Effector memory CD8-positive, alpha-beta T cell (primary cell): ENCODE measurements around the gene COL4A6.
A peak's percentile ranks its signal among the peaks of the same experiment; 100 is the strongest.

Experiments
- ATAC-seq: fragments of 150-1000 bp; cut with Tn5 transposase; replicated peaks from 2 replicates; pipeline ENCODE4 v1.10.0; 2021; ENCODE audit warnings: mild to moderate bottlenecking, moderate library complexity
- DNase-seq, 3 experiments: peaks; one replicate each; pipeline ENCODE4 v3.0.0; 2021
- H3K27ac Mint-ChIP-seq, 2 donors: one replicate each; pipeline ENCODE4 v1.8.0; 2022; ENCODE audit warnings: mild to moderate bottlenecking in 2 of 2, mixed read lengths in 2 of 2, moderate library complexity in 2 of 2
- H3K27me3 Mint-ChIP-seq, 2 donors: one replicate each; pipeline ENCODE4 v1.8.0; 2022; ENCODE audit warnings: mixed read lengths in 2 of 2
- H3K36me3 Mint-ChIP-seq: one replicate; pipeline ENCODE4 v1.8.0; 2022; ENCODE audit warnings: mild to moderate bottlenecking, moderate library complexity, mixed read lengths; ENCODE audit not compliant: insufficient read depth
- H3K4me1 Mint-ChIP-seq, 2 donors: one replicate each; pipeline ENCODE4 v1.8.0; 2022; ENCODE audit warnings: low read depth in 2 of 2, mixed read lengths in 2 of 2
- H3K4me3 Mint-ChIP-seq, 2 donors: one replicate each; pipeline ENCODE4 v1.8.0; 2022; ENCODE audit warnings: mild to moderate bottlenecking in 2 of 2, mixed read lengths in 2 of 2, moderate library complexity in 2 of 2
- H3K9me3 Mint-ChIP-seq, 2 donors: one replicate each; pipeline ENCODE4 v1.8.0; 2022; ENCODE audit warnings: mixed read lengths in 2 of 2

COL4A6 gene

GRCh38 chrX:108123591-108124366 lies 314.4 kb downstream of the COL4A6 start:
- H3K27me3 Mint-ChIP-seq: no peaks in the 10 kb centered on the region

GRCh38 chrX:108122748-108123147 lies 315.5 kb downstream of the COL4A6 start:
- no peaks in the 10 kb centered on the region for H3K27me3 Mint-ChIP-seq
- H3K4me3 Mint-ChIP-seq: no peak overlapping the region
- H3K27ac Mint-ChIP-seq: no peak overlapping the region
- ATAC-seq (no peak), DNase-seq (no peak)
- no peaks in the 10 kb centered on the region for H3K36me3 Mint-ChIP-seq
- H3K9me3 Mint-ChIP-seq: no peaks in the 10 kb centered on the region
- H3K4me1 Mint-ChIP-seq: no peaks in the 10 kb centered on the region

More at GRCh38 chrX:108123591-108124366, 314.4 kb downstream of the COL4A6 start:
- H3K4me3 Mint-ChIP-seq: no peak overlapping the region
- no peaks in the 10 kb centered on the region for H3K9me3 Mint-ChIP-seq
- no peaks in the 10 kb centered on the region for H3K4me1 Mint-ChIP-seq
- H3K36me3 Mint-ChIP-seq: peaks cover 1% of the 10 kb centered on the region
- ATAC-seq (no peak), DNase-seq (no peak)
- peak overlapping the region in 1 of 2 donors; percentile 41 for H3K27ac Mint-ChIP-seq

DNA sequence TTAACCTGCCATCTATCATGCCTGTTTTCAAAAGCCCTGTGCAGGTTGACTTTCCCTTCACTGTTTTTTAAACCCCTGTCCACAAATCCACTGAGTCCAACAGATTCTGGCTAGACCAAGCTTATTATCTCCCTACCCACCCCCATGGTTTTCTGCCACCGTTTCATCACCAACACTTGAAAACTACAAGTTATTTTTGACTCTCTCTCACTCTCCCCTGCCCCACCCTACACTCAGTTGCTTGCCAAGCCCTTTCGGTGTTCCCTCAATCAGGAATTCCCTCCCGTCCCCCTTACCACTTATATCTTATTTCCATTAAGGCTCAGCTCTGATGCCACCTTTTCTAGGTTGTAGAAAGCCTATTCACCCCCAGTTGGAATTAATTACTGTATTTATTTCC lies 316.9 kb downstream of the COL4A6 start:
- no peak overlapping the region for H3K4me3 Mint-ChIP-seq
- H3K27ac Mint-ChIP-seq: no peak overlapping the region
- H3K27me3 Mint-ChIP-seq: no peaks in the 10 kb centered on the region
- DNase-seq: no peak
- peaks cover 6% of the 10 kb centered on the region in 2 donors for H3K4me1 Mint-ChIP-seq
- H3K9me3 Mint-ChIP-seq: no peaks in the 10 kb centered on the region
- no peak for ATAC-seq
- H3K36me3 Mint-ChIP-seq: no peaks in the 10 kb centered on the region

- no peaks in the 10 kb centered on the region for H3K36me3 Mint-ChIP-seq
- ATAC-seq: no peak
- H3K27ac Mint-ChIP-seq: no peak overlapping the region
- no peak overlapping the region for H3K4me3 Mint-ChIP-seq
- peaks cover 6 to 20% of the 10 kb centered on the region in 2 donors for H3K4me1 Mint-ChIP-seq
- DNase-seq: no peak
- no peaks in the 10 kb centered on the region for H3K27me3 Mint-ChIP-seq
- H3K9me3 Mint-ChIP-seq: no peaks in the 10 kb centered on the region
Measured at GRCh38 chrX:108117988-108118387, 320.2 kb downstream of the COL4A6 start.

DNA sequence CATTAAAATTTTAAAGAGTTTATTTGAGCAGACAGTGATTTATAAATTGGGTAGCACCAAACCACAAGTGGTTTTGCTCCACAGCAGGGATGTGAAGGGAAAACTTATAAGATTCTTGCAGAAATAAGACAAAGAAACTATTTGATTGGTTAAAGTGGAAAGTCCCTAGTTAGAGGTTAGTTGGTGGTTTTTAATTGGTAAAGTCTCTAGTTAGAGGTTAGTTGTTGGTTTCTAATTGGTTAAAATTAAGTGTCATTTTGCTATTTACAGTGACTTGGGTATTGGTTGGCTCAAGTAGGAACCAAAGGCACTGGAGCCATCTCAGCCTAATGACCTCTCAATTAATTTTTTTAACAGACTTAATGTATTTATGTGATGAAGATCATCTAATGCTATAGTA lies 323.7 kb downstream of the COL4A6 start:
- Mint-ChIP-seq H3K4me1 (peaks cover 6 to 20% of the 10 kb centered on the region in 2 donors), H3K9me3 (no peaks in the 10 kb centered on the region), H3K27ac (no peak overlapping the region), H3K27me3 (no peaks in the 10 kb centered on the region), H3K4me3 (no peak overlapping the region), H3K36me3 (no peaks in the 10 kb centered on the region)
- ATAC-seq (no peak), DNase-seq (no peak)
